Limb (tissue), 2 donors: ENCODE data around the gene MYO7B.

Experiments used
- DNase-seq, 2 donors: peaks; one replicate each; pipeline ENCODE4 v3.0.0-alpha.2; 2016; ENCODE audit errors: extremely low spot score in 2 of 2

Gene MYO7B

DNA sequence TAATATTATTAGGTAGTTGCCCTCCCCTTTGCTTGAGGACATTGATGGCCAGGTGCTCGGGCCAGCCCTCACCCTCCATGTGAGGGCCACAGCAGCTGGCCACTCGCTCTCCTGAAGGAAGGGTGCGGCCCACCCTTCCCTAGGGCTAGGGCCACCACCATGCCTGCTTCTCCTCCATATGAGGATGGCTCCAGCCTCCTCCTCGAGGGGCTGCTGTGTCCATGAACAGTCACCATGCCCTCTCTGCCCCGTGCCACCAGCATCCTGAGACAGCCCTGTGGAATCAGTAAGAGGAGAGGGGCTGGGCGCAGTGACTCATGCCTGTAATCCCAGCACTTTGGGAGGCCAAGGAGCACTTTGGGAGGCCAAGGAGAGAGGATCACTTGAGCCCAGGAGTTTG, 112.8 kb downstream of the MYO7B start:
- DNase-seq: no peak

DNA sequence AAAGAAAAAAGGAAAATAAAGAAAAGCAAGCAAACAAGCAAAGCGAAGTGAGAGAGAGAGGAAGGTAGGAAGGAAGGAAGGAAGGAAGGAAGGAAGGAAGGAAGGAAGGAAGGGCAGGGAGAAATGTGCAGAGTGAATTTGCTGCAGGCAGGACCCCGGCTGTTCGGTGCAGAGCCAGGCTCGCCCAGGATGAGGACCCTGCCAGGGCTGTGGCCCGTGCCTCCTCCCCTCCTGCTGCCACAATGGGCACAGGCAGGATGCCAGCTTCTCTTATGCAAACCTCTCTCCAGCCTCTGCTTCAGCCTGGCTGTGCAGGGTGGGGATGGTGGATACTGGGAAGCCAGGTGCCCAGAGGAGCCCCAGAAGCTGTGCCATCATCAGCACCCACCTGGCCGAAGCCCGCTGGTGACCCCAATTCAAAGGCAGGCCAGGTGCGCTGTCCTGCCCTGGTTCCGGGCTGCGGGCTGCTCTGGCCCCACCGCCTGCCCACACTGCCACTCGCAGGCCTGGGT, 113.7 kb downstream of the MYO7B start:
- no peak for DNase-seq

DNA sequence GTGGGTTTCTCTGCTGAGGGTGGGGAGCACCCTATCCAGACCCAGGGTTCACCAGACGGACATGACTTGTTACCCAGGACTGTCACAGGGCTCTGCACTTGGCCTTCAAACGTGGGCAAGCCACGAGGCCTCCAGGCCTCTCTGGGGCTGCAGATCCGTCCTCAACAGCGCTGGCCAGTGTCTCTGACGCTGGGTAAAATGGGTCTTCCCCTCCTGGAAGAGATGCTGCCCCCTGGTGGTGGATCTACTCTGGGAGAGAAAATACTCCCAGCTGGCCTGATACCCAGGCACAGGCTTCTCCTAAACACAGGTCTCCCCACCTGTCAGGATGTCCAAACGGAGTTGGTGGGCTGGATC, 114.2 kb downstream of the MYO7B start:
- DNase-seq: peak; percentile 43 to 81

DNA sequence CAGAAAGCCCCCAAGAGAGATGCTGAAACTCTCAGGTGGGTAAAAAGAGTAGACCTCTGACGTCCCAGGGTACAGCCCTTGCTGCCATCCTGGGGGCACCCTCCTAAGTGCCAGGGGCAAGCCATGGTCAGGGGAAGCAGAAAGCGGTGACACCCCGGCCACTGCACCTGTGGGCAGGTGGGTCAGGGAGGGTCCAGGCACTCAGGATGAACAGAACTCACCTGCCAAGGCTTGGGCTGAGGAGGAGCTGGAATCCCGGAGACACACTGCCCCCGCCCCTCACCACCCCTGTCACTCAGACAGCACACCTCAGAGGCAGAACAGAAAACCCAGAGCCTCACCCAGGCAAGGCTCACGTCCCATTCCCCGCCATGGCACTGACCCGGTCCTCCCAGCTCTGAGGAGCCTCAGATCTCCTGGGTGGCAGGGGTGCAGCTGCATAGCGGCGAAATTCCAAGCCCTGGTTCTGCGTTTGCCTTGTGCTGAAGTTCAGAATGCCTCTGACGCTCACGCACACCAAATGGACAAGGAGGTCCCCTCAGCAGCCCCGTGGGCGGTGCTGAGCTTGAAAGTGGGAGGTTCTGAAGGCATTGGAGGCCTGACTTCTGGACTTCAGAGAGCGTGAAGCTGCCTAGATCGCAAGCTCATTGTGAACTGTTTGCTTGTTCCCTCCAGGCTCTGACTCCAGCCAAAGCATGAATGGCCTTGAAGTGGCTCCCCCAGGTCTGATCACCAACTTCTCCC, 114.7 kb downstream of the MYO7B start:
- DNase-seq: no peak

DNA sequence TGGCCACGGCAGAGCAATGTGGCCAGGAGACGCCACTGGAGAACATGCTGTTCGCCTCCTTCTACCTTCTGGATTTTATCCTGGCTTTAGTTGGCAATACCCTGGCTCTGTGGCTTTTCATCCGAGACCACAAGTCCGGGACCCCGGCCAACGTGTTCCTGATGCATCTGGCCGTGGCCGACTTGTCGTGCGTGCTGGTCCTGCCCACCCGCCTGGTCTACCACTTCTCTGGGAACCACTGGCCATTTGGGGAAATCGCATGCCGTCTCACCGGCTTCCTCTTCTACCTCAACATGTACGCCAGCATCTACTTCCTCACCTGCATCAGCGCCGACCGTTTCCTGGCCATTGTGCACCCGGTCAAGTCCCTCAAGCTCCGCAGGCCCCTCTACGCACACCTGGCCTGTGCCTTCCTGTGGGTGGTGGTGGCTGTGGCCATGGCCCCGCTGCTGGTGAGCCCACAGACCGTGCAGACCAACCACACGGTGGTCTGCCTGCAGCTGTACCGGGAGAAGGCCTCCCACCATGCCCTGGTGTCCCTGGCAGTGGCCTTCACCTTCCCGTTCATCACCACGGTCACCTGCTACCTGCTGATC, 115.4 kb downstream of the MYO7B start:
- DNase-seq: no peak

DNA sequence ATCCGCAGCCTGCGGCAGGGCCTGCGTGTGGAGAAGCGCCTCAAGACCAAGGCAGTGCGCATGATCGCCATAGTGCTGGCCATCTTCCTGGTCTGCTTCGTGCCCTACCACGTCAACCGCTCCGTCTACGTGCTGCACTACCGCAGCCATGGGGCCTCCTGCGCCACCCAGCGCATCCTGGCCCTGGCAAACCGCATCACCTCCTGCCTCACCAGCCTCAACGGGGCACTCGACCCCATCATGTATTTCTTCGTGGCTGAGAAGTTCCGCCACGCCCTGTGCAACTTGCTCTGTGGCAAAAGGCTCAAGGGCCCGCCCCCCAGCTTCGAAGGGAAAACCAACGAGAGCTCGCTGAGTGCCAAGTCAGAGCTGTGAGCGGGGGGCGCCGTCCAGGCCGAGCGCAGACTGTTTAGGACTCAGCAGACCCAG, 115.9 kb downstream of the MYO7B start:
- no peak for DNase-seq

DNA sequence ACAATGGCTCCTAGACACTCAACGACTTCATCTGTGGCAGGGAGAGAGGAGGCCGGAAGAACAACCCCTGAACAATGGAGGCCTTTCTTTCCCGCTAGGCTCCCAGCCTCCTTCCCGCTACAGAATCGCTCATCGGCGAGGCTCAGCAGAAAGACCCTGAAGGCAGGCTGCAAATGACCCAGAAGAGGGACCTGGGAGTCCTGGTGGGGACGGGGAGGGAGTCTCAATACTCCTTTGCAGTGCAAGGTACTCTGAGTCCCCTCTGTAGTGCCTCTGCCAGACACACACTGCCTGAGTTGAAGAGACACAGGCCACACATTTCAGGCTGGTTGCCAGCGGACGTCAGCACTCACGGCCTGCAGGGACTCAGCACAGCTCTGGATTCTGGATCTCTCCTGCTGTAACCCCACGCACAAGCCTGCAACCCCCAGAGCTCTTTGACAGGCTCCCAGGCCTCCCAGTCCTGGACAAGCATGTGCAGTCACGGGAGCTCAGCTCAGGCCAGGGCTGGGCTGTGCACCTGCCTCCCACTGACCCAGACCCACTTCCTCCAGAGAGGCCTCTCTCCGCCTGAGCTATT, 116.6 kb downstream of the MYO7B start:
- peak; percentile 39 to 78 for DNase-seq

DNA sequence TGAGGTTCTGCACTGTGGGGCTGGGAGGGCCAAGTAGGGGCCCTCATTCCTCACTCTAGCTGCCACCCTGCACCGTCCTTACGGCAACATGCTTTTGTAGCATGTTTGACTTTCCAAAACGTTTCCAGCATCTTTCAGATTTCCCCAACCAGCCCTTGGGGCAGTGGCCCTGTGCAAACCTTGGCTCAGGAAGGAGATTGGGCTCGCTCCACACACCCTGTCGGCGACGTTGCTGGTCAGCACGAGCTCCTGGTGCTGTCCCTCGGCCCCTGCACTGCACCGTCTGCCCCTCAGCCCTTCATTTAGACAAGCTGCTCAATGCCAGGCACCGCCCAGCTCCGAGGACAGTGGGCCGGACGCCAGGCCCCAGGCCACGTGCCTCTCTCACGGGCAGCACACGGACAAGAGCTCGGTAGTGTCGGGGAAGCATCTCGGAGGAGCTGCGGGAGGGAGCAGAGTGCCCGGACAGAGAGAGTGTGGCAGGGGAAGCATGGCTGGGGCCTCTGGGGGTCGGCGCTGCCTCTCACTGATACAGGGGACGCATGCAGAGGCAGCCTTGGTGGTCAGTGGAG, 117.4 kb downstream of the MYO7B start:
- DNase-seq: no peak

DNA sequence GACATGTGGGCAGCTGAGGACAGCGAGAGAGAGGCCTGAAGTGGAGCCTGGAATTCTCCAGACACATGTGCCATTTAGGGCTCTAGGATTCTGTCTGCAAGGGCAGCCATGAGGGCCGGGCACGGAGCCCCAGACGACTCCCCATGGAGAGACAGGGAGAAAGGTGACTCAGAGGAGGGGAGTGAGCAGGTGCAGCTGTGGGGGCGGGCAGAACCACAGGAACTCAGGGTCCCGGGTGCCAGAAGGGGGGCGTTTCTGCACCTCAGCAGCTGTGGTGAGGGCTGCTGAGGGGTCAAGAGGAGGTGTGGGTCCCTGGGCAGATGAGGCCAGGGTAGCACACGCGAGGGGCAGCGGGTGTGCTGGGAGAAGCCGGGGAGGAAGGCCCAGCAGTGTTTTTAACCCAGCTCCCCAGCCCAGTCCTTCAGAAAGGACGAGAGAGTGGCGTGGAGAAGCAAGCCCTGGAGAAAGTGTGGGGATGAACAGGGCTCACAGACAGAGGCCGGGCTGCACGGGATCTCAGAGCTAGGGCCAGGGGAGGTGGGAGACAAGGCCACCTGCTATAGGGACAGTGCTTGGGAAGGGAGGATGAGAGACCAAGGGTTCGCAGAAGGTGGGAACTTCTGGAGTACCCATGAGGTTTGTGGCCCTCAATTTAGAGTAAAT, 118.1 kb downstream of the MYO7B start:
- no peak for DNase-seq

DNA sequence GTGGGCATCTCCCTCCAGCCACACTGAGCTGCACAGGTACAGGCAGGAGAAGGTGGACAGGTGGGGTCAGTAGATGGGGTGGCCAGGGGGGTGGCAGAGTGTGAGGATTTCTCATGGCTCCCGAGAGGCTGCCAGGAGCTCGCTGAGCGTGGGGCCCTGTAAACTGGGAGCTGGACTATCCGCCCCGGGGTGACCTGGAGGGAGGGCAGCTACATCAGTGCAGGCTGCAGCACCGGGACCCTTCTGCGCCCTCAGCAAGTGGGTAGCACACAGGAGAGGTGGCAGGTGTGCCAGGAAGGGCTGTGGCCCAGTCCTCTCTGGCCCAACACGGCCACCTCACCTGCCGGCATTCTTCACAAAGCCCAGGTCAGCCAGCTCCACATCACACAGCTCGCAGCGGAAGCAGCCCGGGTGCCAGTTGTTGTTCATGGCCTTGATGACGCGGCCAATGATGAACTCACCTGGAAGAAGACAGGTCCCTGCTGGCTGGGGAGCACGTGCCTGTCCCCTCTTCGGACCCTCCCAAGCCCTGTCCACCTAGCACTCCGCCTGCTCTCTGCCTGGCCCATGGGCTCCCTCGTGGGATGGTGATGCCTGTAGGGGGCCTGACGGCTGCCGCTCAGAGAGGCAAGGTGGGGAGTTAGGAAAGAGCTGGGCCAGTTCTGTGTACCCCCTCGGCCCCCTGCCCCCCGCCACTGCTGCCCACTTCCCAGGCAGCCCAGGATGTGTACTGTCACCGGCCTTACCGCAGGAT, 118.8 kb downstream of the MYO7B start:
- no peak for DNase-seq

DNA sequence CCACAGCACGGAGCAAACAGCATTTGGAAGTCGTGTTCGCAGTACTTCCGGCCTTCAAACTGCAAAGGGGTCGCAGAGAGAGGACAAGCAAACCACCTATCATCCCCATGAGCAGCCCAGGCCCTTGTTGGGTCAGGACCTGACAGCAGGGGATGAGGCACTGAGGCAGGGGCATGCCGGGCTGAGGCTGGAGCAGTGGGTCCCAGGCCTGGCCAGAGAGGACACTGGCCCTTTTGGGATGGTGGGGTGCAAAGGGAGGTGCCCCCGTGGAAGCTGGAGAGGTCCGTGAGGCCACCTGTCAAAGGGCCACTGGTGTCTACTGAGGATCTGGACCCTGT, 119.3 kb downstream of the MYO7B start:
- DNase-seq: no peak

DNA sequence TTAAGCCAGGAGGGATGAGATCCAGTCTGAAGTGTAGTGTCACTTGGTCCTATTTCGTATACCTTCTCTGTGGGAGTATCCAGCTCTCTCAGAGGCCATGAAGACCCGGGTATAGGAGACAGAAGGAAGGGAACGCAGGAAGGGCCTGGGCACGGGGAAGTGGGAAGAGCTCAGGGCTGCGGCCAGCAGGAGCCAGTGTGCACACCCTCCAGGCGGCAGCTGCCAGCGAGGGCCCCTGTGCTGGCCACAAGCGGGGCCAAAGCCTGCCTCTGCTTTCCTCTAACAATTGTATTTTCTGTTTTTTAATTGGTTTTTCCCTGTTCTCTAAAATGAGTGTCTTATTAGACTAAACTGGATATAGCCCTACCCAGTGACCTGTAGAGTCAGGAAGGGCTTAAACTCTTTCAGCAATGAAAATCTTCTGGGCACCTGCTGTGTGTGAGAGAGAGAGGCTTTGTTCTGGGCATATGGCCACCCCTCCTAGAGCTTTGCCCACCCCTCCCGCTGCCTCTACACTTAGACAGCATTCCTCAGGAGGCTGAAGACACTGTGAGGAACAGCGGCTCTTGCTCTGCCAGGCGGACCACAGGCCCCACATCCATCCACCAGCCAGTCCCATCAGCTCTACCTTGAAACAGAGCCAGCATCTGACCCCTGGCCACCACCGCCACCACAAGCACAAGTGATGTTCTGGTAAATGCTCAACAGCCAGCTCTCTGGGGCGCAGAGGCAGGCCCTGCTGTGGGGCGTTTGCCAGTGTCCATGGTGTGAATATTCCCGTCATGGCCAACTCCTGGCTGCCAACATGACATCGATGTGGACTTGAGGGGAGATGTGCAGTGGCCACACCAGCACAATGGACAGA, 120.0 kb downstream of the MYO7B start:
- DNase-seq: no peak

DNA sequence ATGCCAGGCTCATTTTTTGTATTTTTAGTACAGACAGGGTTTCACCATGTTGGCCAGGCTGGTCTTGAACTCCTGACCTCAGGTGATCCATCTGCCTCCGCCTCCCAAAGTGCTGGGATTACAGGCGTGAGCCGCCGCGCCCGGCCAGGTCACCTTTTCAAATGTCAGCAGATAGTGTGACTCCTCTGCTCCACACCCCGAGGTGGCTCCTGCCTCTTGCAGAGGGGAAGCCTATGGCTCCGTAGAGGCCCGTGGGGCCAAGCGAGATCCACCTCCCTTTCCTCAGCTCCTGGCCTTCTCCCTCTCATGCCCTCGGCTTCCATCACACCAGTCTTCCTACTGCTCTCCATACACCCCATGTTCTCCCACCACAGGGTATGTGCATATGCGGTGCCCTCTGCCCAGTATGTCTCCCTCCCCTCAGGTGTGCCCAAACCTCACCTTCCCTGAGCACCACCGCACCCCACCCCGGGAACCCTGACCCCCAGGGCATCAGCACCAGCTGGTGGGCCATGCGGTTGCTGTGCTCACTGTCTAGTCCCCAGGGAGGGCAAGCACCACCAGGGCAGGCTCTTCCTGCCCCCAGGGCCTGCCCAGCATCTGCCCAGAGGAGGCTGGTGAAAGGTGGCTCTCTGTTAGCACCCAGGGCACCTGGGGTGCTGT, 121.2 kb downstream of the MYO7B start:
- DNase-seq: no peak

DNA sequence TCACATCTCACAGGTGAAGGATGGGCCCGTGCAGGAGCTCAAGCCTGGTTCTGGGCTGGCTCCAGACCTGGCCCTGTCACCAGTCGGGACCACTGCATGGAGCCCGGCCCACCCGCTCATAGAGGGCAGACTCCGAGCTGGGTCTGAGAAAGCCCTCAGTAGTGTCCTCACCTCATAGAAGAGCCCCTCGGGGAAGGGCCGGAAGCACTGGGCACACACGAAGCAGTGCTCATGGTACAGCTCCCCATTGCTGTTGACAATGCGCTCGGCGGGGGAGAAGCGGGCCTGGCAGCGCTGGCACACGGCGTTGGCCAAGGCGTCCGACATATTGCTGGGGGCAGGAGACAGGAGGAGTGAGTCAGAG, 121.7 kb downstream of the MYO7B start:
- DNase-seq: no peak

DNA sequence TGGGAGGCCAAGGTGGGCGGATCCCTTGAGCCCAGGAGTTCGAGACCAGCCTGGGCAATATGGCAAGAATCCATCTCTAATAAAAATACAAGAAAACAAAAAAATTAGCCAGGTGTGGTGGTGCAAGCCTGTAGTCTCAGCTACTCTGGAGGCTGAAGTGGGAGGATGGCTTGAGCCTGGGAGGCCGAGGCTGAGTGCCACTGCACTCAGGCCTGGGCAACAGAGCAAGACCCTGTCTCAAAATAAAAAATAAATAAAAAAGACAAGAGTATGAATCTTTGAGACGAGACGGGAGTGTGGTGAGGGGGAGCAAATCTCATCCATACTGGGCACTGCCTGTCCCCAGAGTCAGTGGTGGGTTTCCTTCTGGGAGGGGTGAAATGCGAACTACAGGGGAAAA, 122.7 kb downstream of the MYO7B start:
- no peak for DNase-seq

DNA sequence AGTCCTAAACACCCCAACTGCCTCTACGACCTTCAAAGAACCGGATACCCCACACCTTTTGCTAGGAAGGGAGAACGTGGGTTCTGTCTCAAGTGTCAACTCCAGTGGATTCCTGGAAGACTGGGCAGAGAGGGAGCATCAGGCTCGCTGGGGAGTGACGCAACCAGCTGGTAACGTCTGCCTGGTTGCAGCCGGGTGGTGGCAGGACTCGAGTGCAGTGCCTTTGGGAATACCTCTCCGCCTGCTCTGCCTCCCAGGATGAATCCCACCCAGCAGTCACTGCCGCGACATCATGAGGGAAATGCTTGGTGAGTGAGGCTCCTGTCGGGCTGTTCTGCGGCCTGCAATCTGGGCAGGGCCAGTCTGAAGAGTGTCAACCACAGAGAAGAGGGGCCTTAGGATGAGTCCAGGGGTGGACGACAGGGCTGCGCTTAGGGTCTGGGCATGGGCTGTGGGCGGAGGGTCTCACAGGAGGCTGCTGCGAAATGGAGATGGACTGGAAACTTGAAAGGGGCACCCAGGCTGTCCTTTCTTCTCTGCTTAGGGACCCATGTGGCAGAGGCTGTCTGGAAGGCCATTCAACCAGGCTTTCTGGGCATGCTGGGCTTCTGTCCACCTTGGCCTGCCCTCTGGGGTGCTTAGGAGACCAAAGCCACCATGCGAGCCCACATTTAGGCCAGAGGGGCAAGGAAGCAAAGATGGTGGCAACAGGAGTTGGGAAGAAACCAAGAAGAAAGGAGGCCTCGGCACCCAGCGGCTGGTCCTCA, 123.3 kb downstream of the MYO7B start:
- no peak for DNase-seq

DNA sequence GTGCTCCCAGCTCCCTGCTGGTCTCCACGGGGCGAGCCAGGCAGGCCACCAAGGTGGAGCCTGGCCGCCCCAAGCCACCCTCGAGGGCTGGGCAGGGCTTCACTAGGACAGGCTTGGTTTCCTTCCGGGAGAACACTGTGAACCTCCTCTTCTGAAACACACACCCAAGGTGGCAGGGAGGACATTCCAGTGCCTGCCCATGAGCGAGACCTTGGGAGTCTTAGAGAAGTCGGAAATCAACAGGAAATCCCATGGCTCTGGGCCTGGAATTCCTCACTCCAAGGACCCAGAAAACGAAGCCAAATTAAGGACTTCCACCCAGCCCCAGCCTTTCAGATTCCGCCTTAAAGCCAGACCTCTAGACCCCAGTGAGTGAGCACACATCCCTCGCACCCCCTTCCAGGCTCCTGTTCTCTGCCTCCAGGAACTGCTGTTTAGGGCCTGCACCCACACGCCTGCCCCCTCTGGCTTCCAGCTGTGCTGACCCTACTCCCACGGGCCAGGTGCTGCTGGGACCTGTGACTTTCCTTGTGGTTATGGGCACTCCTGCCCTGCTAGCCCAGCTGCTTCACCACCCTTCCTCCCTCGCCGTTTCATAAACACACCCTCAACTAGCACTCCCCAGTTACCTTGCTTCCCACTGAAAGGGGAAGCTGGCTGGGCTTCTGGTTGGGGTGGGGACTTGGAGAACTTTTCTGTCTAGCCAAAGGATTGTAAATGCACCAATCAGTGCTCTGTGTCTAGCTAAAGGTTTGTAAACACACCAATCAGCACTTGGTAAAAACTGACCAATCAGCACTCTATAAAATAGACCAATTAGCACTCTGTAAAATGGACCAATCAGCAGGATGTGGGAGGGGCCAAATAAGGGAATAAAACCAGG, 124.2 kb downstream of the MYO7B start:
- no peak for DNase-seq

DNA sequence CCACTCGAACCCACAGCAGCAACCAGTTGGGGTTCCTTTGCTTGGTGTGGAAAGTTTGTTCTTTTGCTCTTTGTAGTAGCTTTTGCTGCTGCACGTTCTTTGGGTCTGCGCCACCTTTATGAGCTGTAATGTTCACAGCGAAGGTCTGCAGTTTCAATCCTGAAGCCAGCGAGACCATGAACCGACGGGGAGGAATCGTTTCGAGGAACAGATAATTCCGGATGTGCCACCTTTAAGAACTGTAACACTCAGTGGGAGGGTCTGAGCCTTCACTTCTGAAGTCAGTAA, 124.8 kb downstream of the MYO7B start:
- DNase-seq: no peak
